ENCODE data around the gene RHOA. TPM values are rescaled to one million over a fixed set of nuclear protein-coding genes. Genes with fewer than 3 reads are reported as not detected.

RHOA gene
- total RNA-seq, 2 donors from 2014 or later = 524 to 630 TPM

GRCh38 chr3:49454458-49454857 is 42.7 kb upstream of the RHOA start:
- Histone ChIP-seq H3K4me3 (no peak overlapping the region), H3K4me1 (ENCODE audit: control insufficient read depth in 1 of 2, low read depth in 2 of 2) (peaks cover 11 to 15% of the 10 kb centered on the region in 2 donors), H3K36me3 (no peaks in the 10 kb centered on the region), H3K27me3 (replicated peaks; ENCODE audit: insufficient read depth) (no peaks in the 10 kb centered on the region), H3K27ac (peak overlapping the region in 1 of 2 donors; percentile 57), H3K9me3 (no peaks in the 10 kb centered on the region)
- ATAC-seq (ENCODE audit: insufficient number of reproducible peaks, low FRiP score, low read depth) (no peak), DNase-seq (ENCODE audit: low spot score) (no peak)
- TF ChIP-seq CTCF (IDR thresholded peaks at IDR 0.05) = no peak

- Histone ChIP-seq H3K9me3 (no peaks in the 10 kb centered on the region), H3K27ac (no peak overlapping the region), H3K27me3 (replicated peaks; ENCODE audit: insufficient read depth) (no peaks in the 10 kb centered on the region), H3K4me1 (ENCODE audit: control insufficient read depth in 1 of 2, low read depth in 2 of 2) (peaks cover 11 to 15% of the 10 kb centered on the region in 2 donors), H3K36me3 (no peaks in the 10 kb centered on the region), H3K4me3 (no peak overlapping the region)
- DNase-seq (ENCODE audit: low spot score) (no peak), ATAC-seq (ENCODE audit: insufficient number of reproducible peaks, low FRiP score, low read depth) (no peak)
- no peak for TF ChIP-seq CTCF (IDR thresholded peaks at IDR 0.05)
Observed at GRCh38 chr3:49453621-49454020, 41.8 kb upstream of the RHOA start.

GRCh38 chr3:49445391-49445790 is 33.6 kb upstream of the RHOA start:
- Histone ChIP-seq H3K27me3 (replicated peaks; ENCODE audit: insufficient read depth) (no peaks in the 10 kb centered on the region), H3K36me3 (no peaks in the 10 kb centered on the region), H3K4me3 (no peak overlapping the region), H3K9me3 (no peaks in the 10 kb centered on the region), H3K4me1 (ENCODE audit: control insufficient read depth in 1 of 2, low read depth in 2 of 2) (peaks cover 4 to 13% of the 10 kb centered on the region in 2 donors), H3K27ac (peak overlapping the region in 1 of 2 donors; percentile 87)
- ATAC-seq (ENCODE audit: insufficient number of reproducible peaks, low FRiP score, low read depth) = no peak
- TF ChIP-seq CTCF (IDR thresholded peaks at IDR 0.05) = no peak
- no peak for DNase-seq (ENCODE audit: low spot score)

GRCh38 chr3:49434731-49435130 is 23.0 kb upstream of the RHOA start:
- Histone ChIP-seq H3K4me3 (no peak overlapping the region), H3K9me3 (no peaks in the 10 kb centered on the region), H3K27ac (no peak overlapping the region), H3K36me3 (no peaks in the 10 kb centered on the region), H3K27me3 (replicated peaks; ENCODE audit: insufficient read depth) (no peaks in the 10 kb centered on the region), H3K4me1 (ENCODE audit: control insufficient read depth in 1 of 2, low read depth in 2 of 2) (peaks cover 0 to 3% of the 10 kb centered on the region in 2 donors)
- no peak for TF ChIP-seq CTCF (IDR thresholded peaks at IDR 0.05)
- DNase-seq (ENCODE audit: low spot score) (no peak), ATAC-seq (ENCODE audit: insufficient number of reproducible peaks, low FRiP score, low read depth) (no peak)

- ATAC-seq (ENCODE audit: insufficient number of reproducible peaks, low FRiP score, low read depth) (no peak), DNase-seq (ENCODE audit: low spot score) (no peak)
- H3K4me3 ChIP-seq = peak overlapping the region; percentile 81
- peak overlapping the region; percentile 88 to 90 for H3K27ac ChIP-seq
- no peaks in the 10 kb centered on the region for H3K27me3 ChIP-seq (replicated peaks; ENCODE audit: insufficient read depth)
- H3K36me3 ChIP-seq = peaks cover 10% of the 10 kb centered on the region
- no peaks in the 10 kb centered on the region for H3K9me3 ChIP-seq
- peaks cover 6 to 7% of the 10 kb centered on the region in 2 donors for H3K4me1 ChIP-seq (ENCODE audit: control insufficient read depth in 1 of 2, low read depth in 2 of 2)
- no peak for TF ChIP-seq CTCF (IDR thresholded peaks at IDR 0.05)
Observed at GRCh38 chr3:49428752-49429080, 16.9 kb upstream of the RHOA start.

All from thoracic aorta (tissue), 2 donors.